OCI-M2 (cell line): ENCODE measurements around the gene SNED1.

Experiments
- DNase-seq: peaks from one replicate; lab custom pipeline; 2025; ENCODE audit not compliant: unreplicated experiment; lab: John Stamatoyannopoulos, UW

The SNED1 gene

DNA sequence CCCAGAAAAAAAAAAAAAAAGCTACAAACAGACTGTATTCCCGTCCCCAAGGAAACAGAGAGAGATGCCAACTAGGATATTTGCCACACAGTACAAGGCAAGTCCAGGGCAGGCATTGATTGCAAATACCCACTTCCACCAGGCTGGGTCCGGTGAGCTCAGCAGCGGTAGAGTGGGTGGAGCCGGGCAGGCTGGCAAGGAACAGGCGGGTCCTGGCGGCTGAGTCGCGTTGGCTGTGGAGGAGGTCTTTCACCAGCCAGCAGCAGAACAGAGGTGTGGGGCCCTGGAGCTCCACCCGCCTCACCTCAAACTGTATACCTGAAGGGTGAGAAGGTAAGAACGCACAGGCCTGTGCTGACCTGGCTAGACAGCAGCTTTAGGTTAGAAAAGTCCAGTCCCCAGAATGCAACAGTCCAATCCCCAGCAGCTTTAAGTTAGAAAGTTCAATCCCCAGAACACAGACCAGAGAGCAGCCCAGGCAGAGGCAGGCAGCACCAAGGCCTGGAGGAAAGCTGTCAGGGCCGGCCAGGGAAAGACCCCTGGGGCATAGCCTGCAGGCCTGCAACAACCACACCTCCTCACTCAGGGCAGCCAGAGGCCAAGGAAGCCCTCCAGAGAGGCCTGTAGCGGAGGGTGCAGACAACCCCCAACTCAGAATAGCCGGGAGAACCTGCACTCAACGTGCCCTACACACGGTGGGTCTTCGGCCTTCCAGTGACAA lies 125.6 kb downstream of the SNED1 start:
- DNase-seq: no peak

DNA sequence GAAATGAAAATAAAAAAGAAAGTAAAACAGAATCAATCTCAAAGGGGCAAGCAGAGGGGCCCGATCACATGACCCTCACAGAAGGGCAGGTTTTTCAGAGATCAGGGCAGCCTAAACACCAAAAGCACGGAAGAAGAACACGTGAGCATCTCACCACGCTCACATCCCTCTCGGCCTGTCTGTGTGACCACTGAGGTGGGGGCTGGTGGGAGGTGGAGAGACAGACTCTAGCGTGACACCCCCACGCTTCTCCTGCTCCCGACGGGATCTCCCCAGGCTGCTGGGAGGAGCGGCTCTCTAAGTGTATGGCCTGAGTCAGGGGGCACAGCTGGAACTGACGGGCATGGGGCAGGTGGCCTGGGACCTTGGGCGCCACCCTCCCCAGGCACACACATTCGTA lies 127.2 kb downstream of the SNED1 start:
- no peak for DNase-seq

DNA sequence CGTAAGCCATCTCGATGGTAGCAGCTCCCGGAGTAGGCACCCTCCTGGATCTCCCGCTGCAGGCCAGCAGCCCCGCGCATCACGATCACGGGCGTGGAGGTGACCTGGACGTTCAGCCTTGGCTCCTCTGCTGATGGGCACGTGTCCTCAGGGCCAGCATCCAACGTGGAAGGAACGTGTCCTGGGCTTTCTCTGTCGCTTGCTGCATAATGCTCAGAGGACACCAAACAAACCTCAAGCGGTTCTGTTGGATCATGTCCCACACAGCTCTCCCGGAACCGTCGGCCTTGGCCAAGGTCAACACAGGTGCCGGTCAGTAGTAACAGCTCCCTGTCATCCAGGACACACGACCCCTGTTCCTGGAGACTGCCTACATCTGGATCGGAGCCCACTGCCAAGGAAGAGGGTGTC lies 127.8 kb downstream of the SNED1 start:
- no peak for DNase-seq

DNA sequence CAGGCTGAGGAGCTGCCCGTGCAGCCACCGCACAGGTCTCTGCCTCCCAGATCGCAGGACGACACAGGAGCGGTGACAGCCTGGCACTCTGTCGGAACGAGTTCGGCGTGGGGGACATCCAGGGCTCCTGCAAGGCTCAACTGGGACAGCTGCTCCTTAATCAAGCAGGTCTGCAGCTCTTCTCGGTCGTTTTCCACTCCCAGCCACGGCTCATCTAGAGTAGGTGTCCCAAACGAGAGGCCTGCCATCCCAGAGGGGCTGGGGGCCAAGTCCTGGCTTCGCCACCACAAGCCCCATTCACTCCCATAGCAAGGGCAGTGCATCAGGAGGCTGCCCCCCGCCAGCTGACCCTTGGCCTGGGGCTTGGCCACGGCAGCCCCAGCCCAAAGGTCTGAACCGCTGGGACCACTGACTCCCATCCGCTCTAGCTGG lies 128.4 kb downstream of the SNED1 start:
- DNase-seq: no peak

DNA sequence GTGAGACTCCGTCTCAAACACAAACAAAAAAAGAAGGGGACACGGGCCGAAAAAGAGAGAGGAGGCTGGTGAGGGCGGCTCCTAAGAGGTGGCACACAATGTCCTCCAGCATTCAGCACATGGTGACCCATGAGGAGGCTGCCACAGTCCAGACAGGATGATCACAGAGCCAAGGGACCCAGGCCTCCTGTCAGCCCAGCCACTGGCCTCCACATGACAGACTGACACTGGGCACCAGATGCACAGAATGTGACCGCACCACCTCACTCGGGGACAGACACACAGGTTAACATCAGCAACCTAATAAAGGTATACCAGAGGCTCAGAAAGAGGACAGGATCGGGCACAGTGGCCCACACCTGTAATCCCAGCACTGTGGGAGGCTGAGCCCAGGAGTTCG lies 129.8 kb downstream of the SNED1 start:
- DNase-seq: no peak

DNA sequence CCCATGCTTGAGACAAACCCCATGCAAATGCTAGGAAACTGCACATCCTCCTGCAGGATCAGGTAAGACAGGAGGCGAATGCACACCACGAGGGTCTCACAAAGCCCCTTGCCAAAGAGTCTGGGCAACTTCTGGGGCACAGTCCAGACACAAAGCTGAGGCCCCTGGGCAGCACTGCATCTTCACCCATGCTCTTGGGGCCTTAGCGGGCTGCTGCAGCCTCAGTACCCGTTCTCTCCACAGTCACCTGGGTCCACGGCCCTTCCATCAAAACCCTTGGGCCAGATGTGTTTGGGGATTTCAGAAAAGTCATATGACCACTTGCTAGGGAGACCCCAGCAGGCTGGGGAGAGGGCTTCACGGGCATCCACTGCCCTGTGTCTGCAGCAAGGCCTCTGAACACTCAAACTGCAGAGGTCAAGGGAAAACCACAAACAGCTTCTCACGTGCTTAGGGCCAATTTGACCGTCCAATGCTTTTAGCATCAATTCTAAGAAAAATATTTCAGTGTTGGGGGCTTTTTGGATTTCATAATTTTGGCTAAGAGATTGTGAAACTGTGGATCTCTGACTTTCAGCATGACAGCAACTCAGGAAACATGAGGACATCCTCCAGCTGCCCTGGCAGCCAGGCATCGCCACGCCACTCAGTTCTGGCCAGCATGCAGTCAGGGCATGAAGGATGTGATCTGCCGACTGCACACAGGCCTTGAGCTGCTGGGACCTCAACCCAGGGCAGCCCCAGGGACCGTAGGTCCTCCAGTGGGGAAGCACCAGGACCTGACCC lies 130.9 kb downstream of the SNED1 start:
- no peak for DNase-seq

DNA sequence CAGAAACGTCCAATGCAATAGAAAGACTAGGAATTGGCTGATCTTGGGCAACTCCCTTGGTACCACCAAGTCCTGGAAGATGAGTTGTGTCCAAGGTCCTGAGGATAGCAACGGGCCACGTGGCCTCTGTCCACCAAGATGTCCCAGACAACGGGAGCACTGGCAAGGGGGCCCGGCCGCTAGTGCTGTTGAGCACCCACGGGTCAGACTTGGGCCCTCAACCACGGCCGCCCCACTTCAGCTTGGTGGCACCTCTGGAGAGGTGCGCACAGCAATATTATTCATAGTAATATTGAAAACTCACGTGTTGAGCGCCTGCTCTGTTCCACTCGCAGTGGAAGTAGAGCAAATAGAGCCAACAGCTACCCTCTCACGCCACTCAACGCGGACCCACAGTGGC lies 131.9 kb downstream of the SNED1 start:
- no peak for DNase-seq

DNA sequence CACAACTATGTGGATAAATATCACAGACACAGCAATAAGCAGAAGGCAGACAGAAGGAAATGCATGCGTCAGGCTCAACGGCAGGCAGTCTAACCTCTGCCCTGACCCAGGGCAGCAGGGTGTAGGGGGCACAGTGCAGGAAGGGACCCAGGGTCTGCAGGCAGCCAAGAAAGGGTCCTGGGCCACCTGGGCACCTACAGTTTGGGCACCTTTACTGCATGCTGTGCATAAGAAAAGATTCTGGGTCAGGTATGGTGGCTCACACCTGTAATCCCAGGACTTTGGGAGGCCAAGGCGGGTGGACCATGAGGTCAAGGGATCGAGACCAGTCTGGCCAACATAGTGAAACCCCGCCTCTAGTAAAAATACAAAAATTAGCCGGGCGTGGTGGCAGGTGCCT lies 133.1 kb downstream of the SNED1 start:
- DNase-seq: no peak

DNA sequence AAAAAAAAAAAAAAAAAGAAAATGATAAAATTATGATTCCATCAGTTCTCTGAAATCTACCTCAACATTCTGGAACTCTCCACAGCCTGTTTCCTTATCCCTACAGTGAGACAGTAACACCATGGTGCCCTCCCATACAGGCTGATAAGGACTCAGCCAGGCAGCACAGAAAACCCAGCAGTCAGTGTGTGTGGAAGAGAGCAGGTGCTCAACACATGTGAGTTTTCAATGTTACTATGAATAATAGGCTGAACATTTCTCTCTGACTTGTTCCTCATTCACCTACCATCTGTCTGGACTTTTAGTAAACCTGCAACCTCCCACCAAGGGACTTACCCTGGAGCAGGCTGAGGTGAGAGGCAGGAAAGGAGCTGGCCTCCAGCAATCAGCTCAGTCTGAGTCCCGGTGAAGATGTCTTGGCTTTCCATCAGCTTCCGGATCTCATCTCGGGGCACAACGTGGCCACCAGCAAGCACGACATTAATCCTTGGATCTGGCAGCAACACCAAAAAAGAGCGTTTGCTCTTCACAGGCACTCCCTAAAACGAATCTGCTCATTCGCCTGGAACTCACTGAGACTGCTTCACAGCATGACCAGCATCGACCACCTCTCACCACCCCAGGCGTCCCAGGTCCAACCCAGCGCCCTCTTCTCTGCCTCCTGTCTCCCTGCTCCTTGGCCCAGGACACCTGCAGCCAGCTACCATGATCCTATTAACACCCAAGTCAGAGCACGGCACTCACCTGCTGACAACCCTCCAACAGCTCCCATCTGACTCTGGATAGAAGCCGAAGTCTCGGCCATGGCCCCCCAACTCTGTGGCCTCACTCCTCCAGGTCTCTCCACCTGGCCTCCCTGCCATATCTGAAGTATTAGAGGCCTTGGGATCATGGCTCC lies 134.4 kb downstream of the SNED1 start:
- no peak for DNase-seq

DNA sequence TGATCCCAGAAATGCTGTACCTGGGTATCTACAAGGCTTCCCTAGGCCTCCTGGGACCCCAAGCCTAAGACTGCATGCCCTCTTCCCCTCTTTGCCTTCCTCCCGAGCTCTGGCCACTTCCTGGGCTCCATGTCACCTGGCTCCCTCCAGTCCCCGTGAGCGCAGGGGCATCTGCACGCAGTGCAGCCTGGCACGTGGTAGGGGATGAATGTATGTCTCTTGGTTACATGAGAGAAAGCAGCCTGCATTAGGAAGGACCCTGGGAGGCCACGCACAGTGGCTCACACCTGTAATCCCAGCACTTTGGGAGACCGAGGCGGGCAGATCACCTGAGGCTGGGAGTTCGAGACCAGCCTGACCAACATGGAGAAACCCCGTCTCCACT lies 135.0 kb downstream of the SNED1 start:
- no peak for DNase-seq

DNA sequence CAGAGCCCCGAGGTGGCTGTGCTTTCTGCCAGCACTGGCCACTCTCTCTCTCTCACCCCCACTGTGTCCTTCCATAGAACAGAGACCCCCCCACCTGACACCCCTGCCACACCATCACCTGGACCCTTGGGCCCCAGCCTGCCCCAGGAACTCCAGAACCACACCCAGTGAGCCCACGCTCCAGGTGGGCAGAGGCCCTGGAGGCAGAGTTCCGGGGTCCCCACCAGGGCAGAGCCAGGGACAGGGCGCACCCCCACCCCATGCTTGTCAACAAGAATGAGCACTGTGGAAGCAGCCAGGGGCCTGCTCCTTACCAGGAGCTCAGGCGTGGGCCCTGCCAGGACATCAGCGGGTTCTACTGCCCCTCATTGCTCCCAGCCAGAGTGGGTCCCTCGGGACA lies 136.3 kb downstream of the SNED1 start:
- no peak for DNase-seq

DNA sequence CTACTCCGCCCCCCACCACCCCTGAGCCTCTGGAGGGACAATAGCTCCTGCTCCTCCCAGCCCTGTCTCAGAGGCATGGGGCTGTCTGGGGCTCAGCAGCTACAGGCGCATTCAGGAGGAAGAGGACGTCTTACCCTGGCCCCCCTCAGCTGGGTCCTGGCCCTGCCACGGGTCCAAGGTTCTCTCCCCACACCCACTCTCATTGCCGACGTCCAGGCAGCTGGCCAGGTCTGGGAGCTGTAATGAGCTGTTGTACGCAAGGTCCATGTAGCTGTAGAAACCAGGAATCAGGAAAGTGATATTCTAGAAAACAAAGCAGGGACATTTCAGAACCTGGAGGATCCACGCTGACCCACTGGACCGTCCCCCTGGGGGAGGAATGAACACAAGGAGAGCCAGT lies 137.3 kb downstream of the SNED1 start:
- no peak for DNase-seq

DNA sequence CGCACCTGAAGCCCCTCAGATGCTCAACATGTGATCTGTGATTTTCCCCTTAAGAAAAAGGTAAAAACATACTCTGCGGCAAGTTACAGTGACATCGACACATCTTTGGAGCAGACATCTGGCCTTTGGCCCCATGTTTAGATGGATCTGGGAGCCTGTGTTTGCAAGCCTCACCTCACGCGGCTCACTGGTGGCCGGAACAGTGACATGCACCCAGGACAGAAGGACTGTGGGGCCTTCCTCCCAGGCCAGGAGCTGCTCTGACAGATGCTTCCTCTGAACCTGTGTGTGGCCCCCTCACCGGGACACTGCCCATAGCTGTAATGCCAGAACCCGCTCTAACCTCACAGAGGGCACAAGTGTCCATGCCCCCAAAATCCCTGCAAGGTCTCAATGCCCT lies 137.8 kb downstream of the SNED1 start:
- DNase-seq: no peak

DNA sequence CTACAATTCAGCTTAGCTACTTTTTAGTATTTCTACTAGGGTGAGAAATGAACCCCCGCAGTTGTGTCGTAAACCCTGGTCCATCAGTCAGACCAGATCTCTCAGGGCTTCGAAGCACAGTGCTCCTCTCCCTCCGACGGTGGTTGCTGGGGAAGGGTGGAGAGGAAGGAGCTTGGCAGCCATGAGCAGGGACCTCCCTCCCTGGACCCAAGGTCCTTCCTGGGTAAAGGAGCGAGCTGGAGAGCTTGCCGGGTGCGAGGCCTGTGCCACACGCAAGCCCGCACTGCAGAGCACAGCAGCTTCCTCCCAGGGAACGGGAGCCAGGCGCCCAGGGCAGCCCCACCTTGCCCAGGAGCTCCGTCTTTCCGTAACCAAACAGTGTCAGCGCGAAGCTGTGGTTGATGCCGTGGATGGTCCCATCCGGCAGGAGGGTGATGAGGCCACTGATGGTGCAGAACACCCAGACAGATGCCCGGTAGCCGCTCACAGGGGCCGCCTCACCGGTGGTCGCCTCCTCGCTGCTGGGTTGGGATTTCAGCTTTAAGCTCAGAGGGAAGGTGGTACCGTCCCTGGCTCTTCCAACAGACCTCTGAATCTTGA lies 138.3 kb downstream of the SNED1 start:
- DNase-seq: no peak

DNA sequence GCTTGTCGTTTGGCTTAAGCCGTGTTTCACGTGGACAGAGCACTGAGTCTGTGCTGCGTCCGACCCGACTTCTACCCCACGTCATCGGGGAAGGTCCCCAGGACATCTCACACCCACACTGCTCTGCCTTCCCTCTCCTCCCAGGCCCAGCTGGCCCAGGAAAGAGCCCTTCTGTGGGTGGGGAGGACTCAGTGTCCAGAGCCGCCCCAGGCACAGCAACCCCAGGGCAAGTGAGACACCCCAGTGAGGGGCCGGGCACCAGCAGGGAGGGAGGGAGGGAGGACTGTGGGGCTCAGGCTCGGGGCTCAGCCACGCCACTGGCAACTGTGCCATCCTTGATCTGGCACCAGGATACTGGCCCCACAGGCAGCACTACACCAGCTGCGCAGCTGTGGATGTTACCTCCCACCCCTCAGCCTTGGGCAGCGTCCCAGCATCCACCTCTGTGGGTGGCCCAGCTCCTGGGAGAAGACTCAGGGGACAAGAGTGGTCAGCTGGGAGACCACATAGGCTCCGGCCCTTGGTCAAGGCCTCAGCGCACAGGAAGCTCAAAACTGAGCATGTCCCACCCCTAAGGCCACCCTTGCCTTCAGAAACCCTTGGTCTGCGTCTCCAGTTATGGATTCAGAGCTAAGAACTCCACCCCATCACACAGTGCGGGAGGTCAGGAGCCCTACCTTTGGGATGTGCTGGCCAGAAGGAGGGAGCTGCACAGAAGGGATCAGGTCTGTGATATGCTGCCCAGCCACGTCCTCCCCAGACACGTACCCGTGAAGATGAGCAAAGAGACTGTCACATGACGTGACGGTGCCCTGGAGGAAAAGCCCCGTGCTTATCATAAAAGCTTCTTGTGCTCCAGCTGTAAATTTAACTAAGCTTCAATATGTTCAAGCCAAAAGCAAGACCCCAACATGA lies 139.1 kb downstream of the SNED1 start:
- DNase-seq: no peak

DNA sequence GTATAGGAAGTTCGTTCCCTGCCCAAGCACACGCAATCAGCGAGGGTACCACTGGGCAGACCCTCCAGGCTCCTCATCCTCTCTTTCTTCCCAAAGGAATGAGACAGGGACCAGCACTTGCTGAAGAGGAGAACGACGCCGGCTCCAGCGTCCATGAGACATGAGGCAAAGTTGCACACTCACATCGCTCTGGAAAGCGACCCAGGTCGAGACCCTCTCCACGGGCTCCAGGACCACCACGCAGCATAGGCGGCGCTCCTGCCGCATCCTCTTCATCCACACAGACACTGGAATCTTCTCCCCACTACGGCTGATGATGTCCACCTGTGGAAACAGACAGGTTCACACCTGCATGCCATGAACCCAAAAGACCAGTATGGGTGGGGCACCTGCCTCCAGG lies 140.1 kb downstream of the SNED1 start:
- DNase-seq: no peak

DNA sequence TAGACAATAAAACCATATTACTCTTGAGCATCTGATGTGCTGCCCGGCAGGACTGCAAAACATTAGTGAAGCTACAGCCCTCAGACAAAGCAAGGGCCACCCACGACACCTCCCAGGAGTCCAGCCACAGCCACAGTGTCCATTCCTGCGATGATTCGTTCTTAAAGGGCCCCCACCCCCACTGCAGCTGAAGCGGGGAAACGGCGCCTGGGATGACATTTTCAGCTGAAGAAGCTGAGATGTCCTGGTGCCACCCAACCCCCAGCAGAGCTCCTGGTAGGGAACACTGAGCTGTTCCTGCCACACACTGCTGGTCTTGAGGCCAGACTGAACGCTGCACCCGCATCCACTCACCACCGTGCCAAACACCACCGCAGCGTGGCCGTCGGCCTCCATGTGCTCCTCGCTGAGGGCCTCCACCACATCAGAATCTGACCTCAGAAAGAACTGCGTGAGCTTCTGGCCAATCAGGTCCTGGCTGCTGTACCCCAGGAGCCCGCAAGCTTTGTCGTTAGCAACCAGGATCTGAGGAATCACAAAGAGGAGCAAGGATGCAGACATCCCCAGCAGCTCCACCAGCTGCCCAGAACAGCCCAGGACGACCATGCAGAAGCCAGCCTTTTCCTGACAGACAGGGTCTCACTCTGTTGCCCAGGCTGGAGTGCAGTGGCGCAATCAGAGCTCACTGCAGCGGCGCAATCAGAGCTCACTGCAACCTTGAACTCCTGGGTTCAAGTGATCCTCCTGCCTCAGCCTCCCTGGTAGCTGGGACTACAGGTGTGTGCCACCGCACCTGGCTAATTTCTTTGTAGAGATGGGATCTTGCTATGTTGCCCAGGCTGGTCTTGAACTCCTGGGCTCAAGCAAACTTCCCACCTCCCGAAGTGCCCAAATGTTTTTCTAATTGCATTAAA lies 141.4 kb downstream of the SNED1 start:
- no peak for DNase-seq

DNA sequence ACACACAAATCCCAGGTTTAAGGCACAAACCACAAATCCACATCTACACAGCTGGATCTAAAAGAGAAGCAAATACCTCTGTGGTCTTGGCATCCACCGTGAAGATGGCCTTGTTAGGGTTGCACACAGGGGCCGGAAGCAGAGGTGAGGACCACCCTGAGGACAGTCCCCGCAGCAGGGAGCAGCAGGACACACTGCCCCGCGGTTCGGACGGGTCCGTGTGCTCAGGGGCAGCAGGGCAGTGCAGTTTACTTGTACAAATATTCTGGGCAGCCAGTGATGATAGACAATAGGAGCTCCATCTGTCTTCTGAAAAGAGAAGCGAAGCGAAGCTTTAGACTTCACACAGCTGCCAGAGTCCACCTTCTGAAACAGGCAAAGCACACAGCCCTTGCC lies 142.0 kb downstream of the SNED1 start:
- no peak for DNase-seq

DNA sequence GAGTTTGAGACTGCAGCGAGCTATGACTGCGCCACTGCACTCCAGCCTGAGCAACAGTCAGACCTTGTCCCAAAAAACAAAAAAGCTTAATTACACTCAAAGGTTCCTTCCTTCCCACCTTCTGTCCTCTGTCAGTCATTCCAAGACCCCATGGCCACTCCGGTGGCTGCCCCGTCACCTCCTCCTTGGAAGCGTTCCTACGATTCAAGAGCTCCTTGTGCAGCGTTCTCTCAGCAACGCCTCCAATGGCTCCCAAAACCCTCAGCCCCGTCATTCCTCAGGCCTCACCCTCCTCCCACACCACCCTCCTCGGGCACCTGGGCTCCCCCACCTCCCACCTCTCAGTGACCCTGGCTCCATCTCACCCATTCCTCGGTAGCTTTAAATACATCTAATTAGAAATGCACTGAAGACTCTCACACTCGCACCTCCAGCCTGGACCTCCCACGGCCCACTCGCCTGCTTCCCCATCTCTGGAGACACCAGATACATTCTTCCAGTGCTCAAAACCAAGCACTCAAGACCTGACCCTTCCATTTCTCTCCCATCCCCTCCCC lies 142.9 kb downstream of the SNED1 start:
- no peak for DNase-seq
